IPS DF 4.7 (cell line): ENCODE measurements around the gene LAMA2.

Experiments
- DNase-seq: peaks from one replicate; pipeline ENCODE4 v3.0.0-alpha.2; 2013; ENCODE audit warnings: low spot score; ENCODE audit errors: extremely low read depth

Gene LAMA2

GRCh38 chr6:128882991-128883611, at the start of gene LAMA2:
LAMA2 (plus strand) TSS chr6:128883138; CDS start chr6:128883246, 108 bp downstream.
- peak; percentile 25 for DNase-seq

- no peak for DNase-seq
Observed at GRCh38 chr6:128836761-128837160, 46.2 kb upstream of the LAMA2 start.

- no peak for DNase-seq
Observed at GRCh38 chr6:128841518-128841917, 41.4 kb upstream of the LAMA2 start.

GRCh38 chr6:128844598-128844997, 38.3 kb upstream of the LAMA2 start:
- no peak for DNase-seq

- no peak for DNase-seq
Observed at GRCh38 chr6:128847431-128848210, 35.3 kb upstream of the LAMA2 start.

GRCh38 chr6:128848212-128848935, 34.6 kb upstream of the LAMA2 start:
- no peak for DNase-seq

- no peak for DNase-seq
Observed at GRCh38 chr6:128855581-128856085, 27.3 kb upstream of the LAMA2 start.

GRCh38 chr6:128857806-128858205, 25.1 kb upstream of the LAMA2 start:
- no peak for DNase-seq

- no peak for DNase-seq
Observed at GRCh38 chr6:128860782-128861181, 22.2 kb upstream of the LAMA2 start.

- DNase-seq: no peak
Observed at GRCh38 chr6:128863983-128864382, 19.0 kb upstream of the LAMA2 start.

GRCh38 chr6:128870746-128871145, 12.2 kb upstream of the LAMA2 start:
- DNase-seq: no peak

GRCh38 chr6:128874863-128875262, 8.1 kb upstream of the LAMA2 start:
- no peak for DNase-seq

- DNase-seq: no peak
Observed at GRCh38 chr6:128882560-128882959, 378 bp upstream of the LAMA2 start.

GRCh38 chr6:128883906-128884305, 968 bp downstream of the LAMA2 start:
- no peak for DNase-seq

GRCh38 chr6:128885381-128885780, 2.4 kb downstream of the LAMA2 start:
- DNase-seq: no peak

GRCh38 chr6:128886706-128887105, 3.8 kb downstream of the LAMA2 start:
- no peak for DNase-seq

- no peak for DNase-seq
Observed at GRCh38 chr6:128888444-128889175, 5.7 kb downstream of the LAMA2 start.

GRCh38 chr6:128889870-128890269, 6.9 kb downstream of the LAMA2 start:
- DNase-seq: no peak

GRCh38 chr6:128892079-128892478, 9.1 kb downstream of the LAMA2 start:
- DNase-seq: no peak

GRCh38 chr6:128899341-128900050, 16.6 kb downstream of the LAMA2 start:
- no peak for DNase-seq

GRCh38 chr6:128903715-128904114, 20.8 kb downstream of the LAMA2 start:
- DNase-seq: no peak
